Duodenal mucosa (tissue), 2 donors: ENCODE results near the gene SLC39A2.
"Not testable (repeated sequence)": the region's sequence is repeated elsewhere in the genome, so short reads cannot be mapped to it uniquely, and the experiment has no call there.

Source experiments
- H3K27ac ChIP-seq: one replicate; pipeline ENCODE4 v1.7.0; 2013; ENCODE audit warnings: low read depth, low read length
- H3K27me3 ChIP-seq, 2 donors: one replicate each; pipeline ENCODE4 v1.7.0; 2013; ENCODE audit warnings: low read length in 2 of 2, control low read depth in 1 of 2; ENCODE audit not compliant: insufficient read depth in 2 of 2, control insufficient read depth in 1 of 2
- H3K36me3 ChIP-seq, 2 donors: one replicate each; pipeline ENCODE4 v1.7.0; 2013; ENCODE audit warnings: low read length in 2 of 2, control low read depth in 1 of 2; ENCODE audit not compliant: insufficient read depth in 2 of 2, control insufficient read depth in 1 of 2
- H3K4me1 ChIP-seq, 2 donors: one replicate each; pipeline ENCODE4 v1.7.0; 2013; ENCODE audit warnings: low read length in 2 of 2, control low read depth in 1 of 2; ENCODE audit not compliant: insufficient read depth in 2 of 2, control insufficient read depth in 1 of 2
- H3K4me3 ChIP-seq, 2 donors: one replicate each; pipeline ENCODE4 v1.7.0; 2013; ENCODE audit warnings: low read length in 2 of 2, low read depth in 1 of 2
- H3K9ac ChIP-seq, 2 donors: one replicate each; pipeline ENCODE4 v1.7.0; 2013; ENCODE audit warnings: low read length in 2 of 2, low read depth in 1 of 2
- H3K9me3 ChIP-seq, 2 donors: one replicate each; pipeline ENCODE4 v1.7.0; 2013; ENCODE audit warnings: low read length in 2 of 2, control low read depth in 1 of 2; ENCODE audit not compliant: control insufficient read depth in 1 of 2

Gene SLC39A2

DNA sequence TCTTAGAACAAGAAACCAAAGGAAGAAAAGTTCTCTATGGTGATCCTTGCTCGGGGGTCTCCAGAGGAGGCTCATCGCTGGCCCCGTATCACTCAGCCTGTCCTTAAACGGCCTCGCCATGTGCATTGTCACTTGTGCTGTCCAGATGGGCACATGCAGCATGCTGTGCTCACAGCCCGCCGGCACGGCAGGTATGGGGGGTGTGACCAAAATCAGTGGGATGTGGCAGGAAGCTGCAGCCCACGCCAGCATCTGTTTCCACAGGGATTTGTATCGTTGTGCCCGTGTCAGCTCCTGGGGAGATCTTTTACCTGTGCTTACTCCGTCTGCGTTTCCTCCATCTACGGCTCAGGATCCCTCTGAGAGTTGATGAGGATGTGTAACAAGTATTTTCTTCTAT lies 2.6 kb upstream of the SLC39A2 start:
- Histone ChIP-seq H3K27ac (no peak overlapping the region), H3K4me1 (peaks cover 2 to 19% of the 10 kb centered on the region in 2 donors), H3K36me3 (peaks cover 19 to 53% of the 10 kb centered on the region in 2 donors), H3K4me3 (no peak overlapping the region), H3K9me3 (no peaks in the 10 kb centered on the region), H3K27me3 (no peaks in the 10 kb centered on the region), H3K9ac (no peak overlapping the region)

DNA sequence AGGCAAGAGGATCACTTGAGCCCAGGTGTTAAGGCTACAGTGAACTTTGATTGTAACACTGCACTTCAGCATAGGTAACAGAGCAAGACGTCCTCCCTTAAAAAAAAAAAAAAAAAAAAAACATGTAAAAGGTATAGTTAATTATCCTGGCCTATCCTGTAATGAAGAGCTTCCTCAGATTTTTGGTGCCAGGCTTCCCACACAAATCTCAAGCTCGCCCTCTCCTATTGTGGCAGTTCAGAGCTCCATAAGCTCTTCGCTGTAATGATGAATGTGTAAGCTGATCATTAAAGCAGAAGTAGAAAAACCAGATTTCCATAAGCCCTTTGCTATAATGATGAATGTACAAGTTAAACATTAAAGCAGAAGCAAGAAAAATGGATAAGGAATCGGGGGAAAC lies 2.0 kb upstream of the SLC39A2 start:
- Histone ChIP-seq H3K36me3 (peaks cover 19 to 53% of the 10 kb centered on the region in 2 donors), H3K9ac (no peak overlapping the region), H3K4me3 (no peak overlapping the region), H3K27me3 (no peaks in the 10 kb centered on the region), H3K9me3 (no peaks in the 10 kb centered on the region), H3K27ac (no peak overlapping the region), H3K4me1 (peaks cover 0 to 19% of the 10 kb centered on the region in 2 donors)

DNA sequence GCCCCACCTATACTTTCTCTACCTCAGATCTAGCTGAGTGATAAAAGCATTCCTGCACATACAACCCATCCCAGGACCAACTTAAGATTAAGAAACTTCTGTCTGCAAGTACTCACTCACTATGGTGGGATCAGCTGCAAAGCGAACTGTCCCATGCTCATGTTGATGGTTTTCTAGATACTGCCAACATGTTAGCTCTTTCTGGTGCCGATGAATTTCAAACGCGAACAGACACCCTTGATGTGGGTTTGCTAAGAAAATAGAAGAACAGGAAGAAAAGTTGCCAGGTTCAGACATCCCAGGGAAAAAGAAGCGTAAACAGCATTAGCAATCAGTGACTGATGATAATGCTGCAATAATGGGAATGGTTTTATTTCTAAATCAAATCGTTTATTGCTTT lies 1.5 kb upstream of the SLC39A2 start:
- no peaks in the 10 kb centered on the region for H3K9me3 ChIP-seq
- no peaks in the 10 kb centered on the region for H3K27me3 ChIP-seq
- H3K36me3 ChIP-seq = peaks cover 18 to 48% of the 10 kb centered on the region in 2 donors
- H3K27ac ChIP-seq = no peak overlapping the region
- H3K4me3 ChIP-seq = no peak overlapping the region
- peaks cover 0 to 19% of the 10 kb centered on the region in 2 donors for H3K4me1 ChIP-seq
- H3K9ac ChIP-seq = no peak overlapping the region

DNA sequence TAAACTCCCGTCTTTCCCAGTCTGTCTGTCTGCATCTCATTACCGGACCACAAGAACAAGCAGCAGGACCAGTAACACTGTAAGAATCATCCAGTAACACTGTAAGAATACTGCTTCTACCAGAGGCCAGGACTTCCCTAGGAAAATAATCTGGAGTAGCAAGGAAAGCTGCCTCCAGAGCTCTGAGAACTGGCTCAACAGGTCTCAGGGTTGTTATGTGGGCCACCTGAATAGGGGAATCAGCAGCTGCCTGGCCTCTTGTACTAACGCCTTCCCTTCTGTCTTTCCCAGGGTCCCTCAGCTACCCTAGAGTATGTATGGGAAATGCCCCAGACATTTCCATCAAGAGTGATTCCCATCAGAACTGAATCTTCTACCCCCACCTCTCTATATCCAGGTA lies 954 bp upstream of the SLC39A2 start:
- no peaks in the 10 kb centered on the region for H3K27me3 ChIP-seq
- no peaks in the 10 kb centered on the region for H3K9me3 ChIP-seq
- no peak overlapping the region for H3K9ac ChIP-seq
- peaks cover 12 to 43% of the 10 kb centered on the region in 2 donors for H3K36me3 ChIP-seq
- H3K4me3 ChIP-seq = no peak overlapping the region
- peaks cover 0 to 24% of the 10 kb centered on the region in 2 donors for H3K4me1 ChIP-seq
- no peak overlapping the region for H3K27ac ChIP-seq

DNA sequence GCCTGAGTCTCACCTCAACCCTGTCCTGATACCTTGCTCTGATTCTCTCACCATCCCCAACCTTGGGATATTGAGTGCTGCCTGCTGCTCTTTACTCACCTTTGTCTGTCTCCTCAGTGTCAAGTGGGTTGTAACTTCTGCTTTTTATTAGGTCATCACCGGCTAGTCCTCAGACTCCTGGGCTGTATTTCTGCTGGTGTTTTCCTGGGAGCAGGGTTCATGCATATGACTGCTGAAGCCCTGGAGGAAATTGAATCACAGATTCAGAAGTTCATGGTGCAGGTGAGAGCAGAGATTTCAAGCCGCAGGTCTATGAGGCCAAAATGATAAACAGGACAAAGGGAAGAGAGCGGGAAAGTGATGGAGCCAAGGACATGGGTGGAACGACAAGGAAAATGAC lies 498 bp downstream of the SLC39A2 start:
- H3K27me3 ChIP-seq = no peaks in the 10 kb centered on the region
- no peak overlapping the region for H3K9ac ChIP-seq
- H3K4me3 ChIP-seq = no peak overlapping the region
- H3K4me1 ChIP-seq = peaks cover 0 to 24% of the 10 kb centered on the region in 2 donors
- no peak overlapping the region for H3K27ac ChIP-seq
- peaks cover 12 to 30% of the 10 kb centered on the region in 2 donors for H3K36me3 ChIP-seq
- no peaks in the 10 kb centered on the region for H3K9me3 ChIP-seq

DNA sequence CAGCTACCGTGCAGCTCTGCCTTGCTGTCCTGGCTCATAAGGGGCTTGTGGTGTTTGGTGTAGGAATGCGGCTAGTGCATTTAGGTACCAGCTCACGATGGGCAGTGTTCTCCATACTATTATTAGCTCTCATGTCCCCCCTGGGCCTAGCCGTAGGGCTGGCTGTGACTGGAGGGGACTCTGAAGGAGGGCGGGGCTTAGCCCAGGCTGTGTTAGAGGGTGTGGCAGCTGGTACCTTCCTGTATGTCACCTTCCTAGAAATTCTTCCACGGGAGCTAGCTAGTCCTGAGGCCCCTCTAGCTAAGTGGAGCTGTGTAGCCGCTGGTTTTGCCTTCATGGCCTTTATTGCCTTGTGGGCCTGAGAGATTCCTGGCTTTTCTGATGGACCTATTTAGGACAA lies 2.1 kb downstream of the SLC39A2 start:
- Histone ChIP-seq H3K27ac (no peak overlapping the region), H3K4me3 (no peak overlapping the region), H3K4me1 (peaks cover 0 to 18% of the 10 kb centered on the region in 2 donors), H3K9ac (no peak overlapping the region), H3K36me3 (peaks cover 5 to 14% of the 10 kb centered on the region in 2 donors), H3K9me3 (no peaks in the 10 kb centered on the region), H3K27me3 (no peaks in the 10 kb centered on the region)

DNA sequence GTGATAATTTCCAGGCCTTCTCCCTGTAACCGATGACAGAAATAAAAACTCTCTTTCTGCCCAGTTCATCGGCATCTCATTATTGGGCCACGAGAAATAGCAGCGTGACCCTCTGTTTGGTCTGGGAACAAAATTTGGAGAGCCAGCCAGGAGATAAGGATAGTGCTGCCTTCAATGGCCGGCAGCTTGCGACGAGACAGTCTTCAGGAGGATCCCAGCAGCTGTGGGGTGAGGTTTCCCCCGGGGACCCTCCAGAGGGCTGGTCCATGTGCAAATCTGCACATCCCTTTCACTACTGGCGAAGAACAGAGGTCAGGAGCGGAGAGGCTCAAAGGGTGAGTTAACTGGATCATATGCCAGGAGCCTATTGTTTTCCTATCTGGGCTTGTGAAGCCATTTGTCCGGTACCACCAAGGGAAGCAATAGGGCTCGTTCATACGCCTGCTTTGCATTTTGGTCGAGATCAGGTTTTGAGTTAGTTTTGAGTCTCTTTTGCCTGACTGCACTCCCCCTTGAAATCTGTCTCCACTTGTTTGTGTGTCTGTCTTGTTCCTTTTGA lies 4.8 kb downstream of the SLC39A2 start:
- peaks cover 0 to 12% of the 10 kb centered on the region in 2 donors for H3K4me1 ChIP-seq
- no peak overlapping the region for H3K4me3 ChIP-seq
- no peaks in the 10 kb centered on the region for H3K36me3 ChIP-seq
- no peak overlapping the region for H3K27ac ChIP-seq
- H3K27me3 ChIP-seq = no peaks in the 10 kb centered on the region
- no peak overlapping the region for H3K9ac ChIP-seq
- no peaks in the 10 kb centered on the region for H3K9me3 ChIP-seq

DNA sequence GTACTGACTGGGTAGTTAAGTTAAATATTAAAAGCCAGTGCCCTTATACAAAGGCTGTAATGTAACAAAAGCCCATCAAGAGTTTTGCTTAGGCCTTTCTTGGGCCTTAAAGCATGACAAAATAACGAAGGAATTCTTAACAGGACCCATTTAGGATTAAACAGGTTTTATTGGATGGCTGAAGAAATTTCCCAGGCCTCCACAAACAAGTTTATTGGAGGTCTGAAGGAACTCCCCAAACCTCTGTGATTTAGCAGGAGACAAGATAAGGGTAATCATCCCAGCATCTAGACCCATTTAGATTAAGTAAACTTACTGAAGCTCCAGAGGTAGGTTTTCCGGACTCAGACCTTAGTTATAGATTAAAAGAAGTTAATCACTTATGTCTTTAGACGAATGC lies 10.6 kb downstream of the SLC39A2 start:
- H3K4me3 ChIP-seq, H3K4me1 ChIP-seq, H3K36me3 ChIP-seq, H3K27me3 ChIP-seq, H3K27ac ChIP-seq, H3K9me3 ChIP-seq, H3K9ac ChIP-seq: not testable (repeated sequence)

DNA sequence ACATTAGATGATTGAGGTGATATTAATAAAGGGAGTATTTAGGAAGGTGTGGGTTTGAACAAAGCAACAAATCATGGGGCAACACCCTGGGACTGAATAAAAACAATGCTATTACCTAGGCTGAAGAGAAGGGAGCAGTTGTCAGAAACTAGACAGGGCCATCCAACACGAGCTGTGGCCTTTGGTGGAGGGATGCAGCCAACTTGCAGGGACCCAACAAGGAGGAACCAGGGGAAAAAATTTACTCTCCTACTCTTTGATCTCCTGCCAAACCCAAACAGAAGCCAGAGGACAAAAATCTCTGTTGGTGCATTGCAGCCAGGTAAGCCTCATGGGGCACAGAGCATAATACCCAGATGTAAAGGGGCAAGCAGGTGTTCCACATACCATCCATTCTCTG lies 12.0 kb downstream of the SLC39A2 start:
- Histone ChIP-seq H3K4me3 (no peak overlapping the region), H3K9ac (no peak overlapping the region), H3K27me3 (no peaks in the 10 kb centered on the region), H3K9me3 (no peaks in the 10 kb centered on the region), H3K36me3 (no peaks in the 10 kb centered on the region), H3K4me1 (no peaks in the 10 kb centered on the region), H3K27ac (no peak overlapping the region)

DNA sequence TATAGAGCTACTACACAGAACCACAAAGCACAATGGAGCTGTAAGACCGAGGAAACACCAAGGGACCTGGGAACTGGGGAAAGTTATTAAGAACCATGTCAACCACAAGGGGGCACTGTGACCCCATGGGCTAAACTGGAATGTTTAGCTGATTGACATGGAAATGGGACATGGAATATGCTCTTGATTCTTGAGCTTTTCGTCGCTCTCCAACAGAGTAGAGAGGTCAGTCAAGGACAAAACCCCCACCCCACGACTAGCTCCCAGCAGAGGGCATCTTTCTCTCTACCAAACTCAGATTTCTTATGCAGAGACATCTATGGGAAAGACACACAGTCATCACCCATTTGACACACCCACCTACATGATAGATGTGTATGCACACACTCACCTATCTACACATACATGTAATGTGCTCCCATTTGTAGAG lies 15.7 kb downstream of the SLC39A2 start:
- peaks cover 11 to 32% of the 10 kb centered on the region in 2 donors for H3K36me3 ChIP-seq
- H3K9me3 ChIP-seq = no peaks in the 10 kb centered on the region
- no peak overlapping the region for H3K9ac ChIP-seq
- no peaks in the 10 kb centered on the region for H3K27me3 ChIP-seq
- H3K27ac ChIP-seq = no peak overlapping the region
- no peaks in the 10 kb centered on the region for H3K4me1 ChIP-seq
- no peak overlapping the region for H3K4me3 ChIP-seq

DNA sequence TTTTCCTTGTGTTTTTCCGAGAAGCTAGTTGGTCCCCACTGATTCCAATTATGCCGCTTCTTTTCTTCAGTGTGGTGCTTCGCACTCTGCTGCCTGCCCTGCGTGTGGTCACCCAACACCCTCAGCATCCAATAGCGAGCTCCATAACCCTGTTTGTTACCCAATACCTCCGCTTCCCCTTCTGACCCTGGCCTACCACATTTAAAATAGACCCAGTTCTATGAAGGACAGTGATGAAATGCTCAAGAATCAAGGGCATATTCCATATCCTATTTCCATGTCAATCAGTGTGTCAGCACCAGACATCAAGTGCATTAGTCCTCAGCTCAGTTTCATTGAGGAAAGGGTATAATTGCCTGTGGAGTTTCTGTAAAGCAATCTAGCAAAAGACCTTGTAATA lies 16.2 kb downstream of the SLC39A2 start:
- Histone ChIP-seq H3K27me3 (no peaks in the 10 kb centered on the region), H3K27ac (no peak overlapping the region), H3K4me1 (no peaks in the 10 kb centered on the region), H3K4me3 (no peak overlapping the region), H3K9me3 (no peaks in the 10 kb centered on the region), H3K9ac (no peak overlapping the region), H3K36me3 (peaks cover 13 to 35% of the 10 kb centered on the region in 2 donors)
